Measurements from ENCODE around the gene ARHGEF12.

The ARHGEF12 gene

GRCh38 chr11:120294096-120294495 lies 42.1 kb upstream of the ARHGEF12 start:
- H3K4ac ChIP-seq (ENCODE audit: low read depth, low read length): no peak overlapping the region
- H4K5ac ChIP-seq (ENCODE audit: low read length): no peak overlapping the region
- H3K9ac ChIP-seq (ENCODE audit: low read length): no peak overlapping the region
- no peak overlapping the region for H3K27ac ChIP-seq (ENCODE audit: low read depth, low read length)
- no peaks in the 10 kb centered on the region for H3K27me3 ChIP-seq (ENCODE audit: insufficient read depth, low read length, poor library complexity)
- H2AK5ac ChIP-seq (ENCODE audit: low read length): no peak overlapping the region
- no peak overlapping the region for H3K23ac ChIP-seq (ENCODE audit: low read length)
- H2BK120ac ChIP-seq (ENCODE audit: low read depth, low read length): no peak overlapping the region
- no peak overlapping the region for H2BK15ac ChIP-seq (replicated peaks; ENCODE audit: low read depth)
- H2BK5ac ChIP-seq (ENCODE audit: low read length): no peak overlapping the region
- H4K8ac ChIP-seq (ENCODE audit: low read depth, low read length): no peak overlapping the region
- no CpG with 5 or more reads among the region's 5 CpGs for WGBS (ENCODE audit: extremely low coverage, insufficient coverage, low lambda C conversion rate)
- H3K36me3 ChIP-seq (ENCODE audit: control insufficient read depth, insufficient read depth, low read length): no peaks in the 10 kb centered on the region
- H3K79me2 ChIP-seq (ENCODE audit: control insufficient read depth, insufficient read depth, low read length): no peaks in the 10 kb centered on the region
- DNase-seq: no peak
- H3K4me2 ChIP-seq (ENCODE audit: low read length): no peak overlapping the region
- no peak overlapping the region for H3K4me3 ChIP-seq (ENCODE audit: low read length)
- no peak overlapping the region for H3K56ac ChIP-seq (ENCODE audit: low read length)
- no peaks in the 10 kb centered on the region for H3K4me1 ChIP-seq (ENCODE audit: control insufficient read depth, low read depth, low read length)
- H3K18ac ChIP-seq (ENCODE audit: low read length): no peak overlapping the region
- H3K79me1 ChIP-seq (ENCODE audit: low read length): no peaks in the 10 kb centered on the region

- no peak overlapping the region for H3K18ac ChIP-seq (ENCODE audit: low read length)
- H4K5ac ChIP-seq (ENCODE audit: low read length): no peak overlapping the region
- no peaks in the 10 kb centered on the region for H3K36me3 ChIP-seq (ENCODE audit: control insufficient read depth, insufficient read depth, low read length)
- no CpG with 5 or more reads among the region's 4 CpGs for WGBS (ENCODE audit: extremely low coverage, insufficient coverage, low lambda C conversion rate)
- no peak overlapping the region for H3K23ac ChIP-seq (ENCODE audit: low read length)
- H3K79me2 ChIP-seq (ENCODE audit: control insufficient read depth, insufficient read depth, low read length): no peaks in the 10 kb centered on the region
- no peak for DNase-seq
- no peaks in the 10 kb centered on the region for H3K4me1 ChIP-seq (ENCODE audit: control insufficient read depth, low read depth, low read length)
- no peaks in the 10 kb centered on the region for H3K27me3 ChIP-seq (ENCODE audit: insufficient read depth, low read length, poor library complexity)
- H3K79me1 ChIP-seq (ENCODE audit: low read length): no peaks in the 10 kb centered on the region
- H3K4ac ChIP-seq (ENCODE audit: low read depth, low read length): no peak overlapping the region
- no peak overlapping the region for H3K4me2 ChIP-seq (ENCODE audit: low read length)
- H2AK5ac ChIP-seq (ENCODE audit: low read length): no peak overlapping the region
- no peak overlapping the region for H2BK15ac ChIP-seq (replicated peaks; ENCODE audit: low read depth)
- H3K9ac ChIP-seq (ENCODE audit: low read length): no peak overlapping the region
- no peak overlapping the region for H2BK5ac ChIP-seq (ENCODE audit: low read length)
- H3K4me3 ChIP-seq (ENCODE audit: low read length): no peak overlapping the region
- H3K56ac ChIP-seq (ENCODE audit: low read length): no peak overlapping the region
- H2BK120ac ChIP-seq (ENCODE audit: low read depth, low read length): no peak overlapping the region
- no peak overlapping the region for H4K8ac ChIP-seq (ENCODE audit: low read depth, low read length)
- H3K27ac ChIP-seq (ENCODE audit: low read depth, low read length): no peak overlapping the region
Observed at GRCh38 chr11:120295099-120295498, 41.1 kb upstream of the ARHGEF12 start.

GRCh38 chr11:120296554-120296953 lies 39.7 kb upstream of the ARHGEF12 start:
- Histone ChIP-seq H3K36me3 (ENCODE audit: control insufficient read depth, insufficient read depth, low read length) (no peaks in the 10 kb centered on the region), H3K18ac (ENCODE audit: low read length) (no peak overlapping the region), H3K56ac (ENCODE audit: low read length) (no peak overlapping the region), H3K27ac (ENCODE audit: low read depth, low read length) (no peak overlapping the region), H4K5ac (ENCODE audit: low read length) (no peak overlapping the region), H2AK5ac (ENCODE audit: low read length) (no peak overlapping the region), H3K4me3 (ENCODE audit: low read length) (no peak overlapping the region), H3K27me3 (ENCODE audit: insufficient read depth, low read length, poor library complexity) (no peaks in the 10 kb centered on the region), H4K8ac (ENCODE audit: low read depth, low read length) (no peak overlapping the region), H2BK120ac (ENCODE audit: low read depth, low read length) (no peak overlapping the region), H3K23ac (ENCODE audit: low read length) (no peak overlapping the region), H2BK5ac (ENCODE audit: low read length) (no peak overlapping the region), H3K79me2 (ENCODE audit: control insufficient read depth, insufficient read depth, low read length) (no peaks in the 10 kb centered on the region), H3K9ac (ENCODE audit: low read length) (no peak overlapping the region), H3K4me2 (ENCODE audit: low read length) (no peak overlapping the region), H2BK15ac (replicated peaks; ENCODE audit: low read depth) (no peak overlapping the region), H3K79me1 (ENCODE audit: low read length) (no peaks in the 10 kb centered on the region), H3K4me1 (ENCODE audit: control insufficient read depth, low read depth, low read length) (no peaks in the 10 kb centered on the region), H3K4ac (ENCODE audit: low read depth, low read length) (no peak overlapping the region)
- DNase-seq: no peak
- WGBS (ENCODE audit: extremely low coverage, insufficient coverage, low lambda C conversion rate): no CpG with 5 or more reads among the region's 5 CpGs

- Histone ChIP-seq H2AK5ac (ENCODE audit: low read length) (no peak overlapping the region), H3K27me3 (ENCODE audit: insufficient read depth, low read length, poor library complexity) (no peaks in the 10 kb centered on the region), H3K4me3 (ENCODE audit: low read length) (no peak overlapping the region), H2BK15ac (replicated peaks; ENCODE audit: low read depth) (no peak overlapping the region), H3K18ac (ENCODE audit: low read length) (no peak overlapping the region), H3K79me1 (ENCODE audit: low read length) (no peaks in the 10 kb centered on the region), H3K56ac (ENCODE audit: low read length) (no peak overlapping the region), H3K23ac (ENCODE audit: low read length) (no peak overlapping the region), H3K4me2 (ENCODE audit: low read length) (no peak overlapping the region), H4K5ac (ENCODE audit: low read length) (no peak overlapping the region), H3K4me1 (ENCODE audit: control insufficient read depth, low read depth, low read length) (no peaks in the 10 kb centered on the region), H3K9ac (ENCODE audit: low read length) (no peak overlapping the region), H3K27ac (ENCODE audit: low read depth, low read length) (no peak overlapping the region), H2BK120ac (ENCODE audit: low read depth, low read length) (no peak overlapping the region), H3K36me3 (ENCODE audit: control insufficient read depth, insufficient read depth, low read length) (no peaks in the 10 kb centered on the region), H4K8ac (ENCODE audit: low read depth, low read length) (no peak overlapping the region), H3K4ac (ENCODE audit: low read depth, low read length) (no peak overlapping the region), H3K79me2 (ENCODE audit: control insufficient read depth, insufficient read depth, low read length) (no peaks in the 10 kb centered on the region), H2BK5ac (ENCODE audit: low read length) (no peak overlapping the region)
- WGBS (ENCODE audit: extremely low coverage, insufficient coverage, low lambda C conversion rate): no CpG with 5 or more reads among the region's 5 CpGs
- no peak for DNase-seq
Observed at GRCh38 chr11:120298461-120298860, 37.8 kb upstream of the ARHGEF12 start.

GRCh38 chr11:120302001-120302805 lies 34.0 kb upstream of the ARHGEF12 start:
- Histone ChIP-seq H4K8ac (ENCODE audit: low read depth, low read length) (no peak overlapping the region), H2BK120ac (ENCODE audit: low read depth, low read length) (no peak overlapping the region), H3K9ac (ENCODE audit: low read length) (no peak overlapping the region), H3K27me3 (ENCODE audit: insufficient read depth, low read length, poor library complexity) (no peaks in the 10 kb centered on the region), H3K18ac (ENCODE audit: low read length) (no peak overlapping the region), H3K23ac (ENCODE audit: low read length) (no peak overlapping the region), H2AK5ac (ENCODE audit: low read length) (no peak overlapping the region), H3K79me1 (ENCODE audit: low read length) (no peaks in the 10 kb centered on the region), H2BK15ac (replicated peaks; ENCODE audit: low read depth) (no peak overlapping the region), H3K36me3 (ENCODE audit: control insufficient read depth, insufficient read depth, low read length) (no peaks in the 10 kb centered on the region), H3K79me2 (ENCODE audit: control insufficient read depth, insufficient read depth, low read length) (no peaks in the 10 kb centered on the region), H2BK5ac (ENCODE audit: low read length) (no peak overlapping the region), H3K4ac (ENCODE audit: low read depth, low read length) (no peak overlapping the region), H3K4me3 (ENCODE audit: low read length) (no peak overlapping the region), H3K56ac (ENCODE audit: low read length) (no peak overlapping the region), H3K27ac (ENCODE audit: low read depth, low read length) (no peak overlapping the region), H4K5ac (ENCODE audit: low read length) (no peak overlapping the region), H3K4me2 (ENCODE audit: low read length) (no peak overlapping the region), H3K4me1 (ENCODE audit: control insufficient read depth, low read depth, low read length) (no peaks in the 10 kb centered on the region)
- WGBS (ENCODE audit: extremely low coverage, insufficient coverage, low lambda C conversion rate): no CpG with 5 or more reads among the region's 6 CpGs
- DNase-seq: no peak

Data from mesendoderm (in vitro differentiated cells).